ENCODE results near the gene AXL.
A peak's percentile ranks its signal among the peaks of the same experiment; 100 is the strongest.

The AXL gene

DNA sequence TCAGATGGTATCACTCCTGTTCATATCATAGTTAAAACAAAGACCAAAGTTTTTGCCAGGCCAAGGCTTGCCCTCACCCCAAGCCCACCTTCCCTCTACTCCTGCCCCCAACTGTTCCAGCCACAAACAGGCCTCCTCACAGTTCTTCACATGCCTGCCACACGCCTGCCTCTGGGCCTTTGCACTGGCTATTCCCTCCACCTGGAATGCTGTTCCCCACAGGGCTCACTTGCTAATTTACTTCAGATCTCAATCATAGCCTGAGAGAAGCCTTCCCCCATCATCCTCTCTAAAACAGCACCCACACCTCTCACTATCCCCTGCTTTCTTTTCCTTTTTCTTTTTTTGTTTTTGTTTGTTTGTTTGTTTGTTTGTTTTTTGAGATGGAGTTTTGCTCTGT, 4.9 kb upstream of the AXL start:
- TF ChIP-seq TAF1 (IDR thresholded peaks at IDR 0.05; ENCODE audit: borderline replicate concordance, low read depth, low read length) = no peak
- TF ChIP-seq POLR2AphosphoS5 (IDR thresholded peaks at IDR 0.05; ENCODE audit: low read depth, low read length) = no peak
- TF ChIP-seq POLR2A (IDR thresholded peaks at IDR 0.05; ENCODE audit: low read depth, low read length) = no peak
- FAIRE-seq (no peak), DNase-seq (ENCODE audit: insufficient read length) (no peak)

DNA sequence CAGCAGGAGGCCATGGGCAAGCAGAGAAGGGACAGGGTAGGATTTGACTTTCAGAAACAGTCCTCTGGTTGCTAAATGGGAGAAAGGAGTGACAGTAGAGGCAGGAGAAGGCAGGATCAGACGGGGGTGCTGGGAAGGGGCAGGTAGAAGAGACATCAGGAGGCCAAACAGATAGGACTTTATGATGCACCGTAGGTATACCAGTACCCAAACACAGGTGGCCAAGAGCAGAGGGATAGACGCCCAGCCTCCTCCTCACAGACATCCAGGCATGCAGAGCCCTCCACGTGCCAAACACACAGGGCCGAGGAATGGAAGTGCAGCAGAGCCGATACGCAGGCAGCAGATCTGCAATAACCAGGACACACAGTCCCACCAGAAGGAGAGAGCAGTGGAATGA, 1.3 kb upstream of the AXL start:
- TF ChIP-seq POLR2A (IDR thresholded peaks at IDR 0.05; ENCODE audit: low read depth, low read length) (no peak), TAF1 (IDR thresholded peaks at IDR 0.05; ENCODE audit: borderline replicate concordance, low read depth, low read length) (no peak), POLR2AphosphoS5 (IDR thresholded peaks at IDR 0.05; ENCODE audit: low read depth, low read length) (no peak)
- FAIRE-seq (peak; percentile 24), DNase-seq (ENCODE audit: insufficient read length) (no peak)

DNA sequence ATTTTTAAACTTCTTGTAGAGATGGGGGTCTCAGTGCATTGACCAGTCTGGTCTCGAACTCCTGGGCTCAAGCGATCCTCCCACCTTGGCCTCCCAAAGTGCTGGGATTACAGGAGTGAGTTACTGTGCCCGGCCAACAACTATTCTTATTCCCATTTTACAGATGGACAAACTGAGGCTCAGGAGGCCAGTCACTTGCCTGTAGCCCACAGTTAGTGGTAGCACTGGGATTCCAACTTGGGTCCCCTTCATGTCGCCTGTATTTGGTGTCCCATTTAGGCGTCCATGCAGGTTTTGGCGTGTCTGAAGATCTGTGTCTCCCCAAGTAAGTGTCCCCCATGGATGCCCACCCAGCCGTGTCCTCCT, 791 bp upstream of the AXL start:
- TF ChIP-seq POLR2AphosphoS5 (IDR thresholded peaks at IDR 0.05; ENCODE audit: low read depth, low read length) (no peak), POLR2A (IDR thresholded peaks at IDR 0.05; ENCODE audit: low read depth, low read length) (no peak), TAF1 (IDR thresholded peaks at IDR 0.05; ENCODE audit: borderline replicate concordance, low read depth, low read length) (no peak)
- FAIRE-seq = no peak
- no peak for DNase-seq (ENCODE audit: insufficient read length)

DNA sequence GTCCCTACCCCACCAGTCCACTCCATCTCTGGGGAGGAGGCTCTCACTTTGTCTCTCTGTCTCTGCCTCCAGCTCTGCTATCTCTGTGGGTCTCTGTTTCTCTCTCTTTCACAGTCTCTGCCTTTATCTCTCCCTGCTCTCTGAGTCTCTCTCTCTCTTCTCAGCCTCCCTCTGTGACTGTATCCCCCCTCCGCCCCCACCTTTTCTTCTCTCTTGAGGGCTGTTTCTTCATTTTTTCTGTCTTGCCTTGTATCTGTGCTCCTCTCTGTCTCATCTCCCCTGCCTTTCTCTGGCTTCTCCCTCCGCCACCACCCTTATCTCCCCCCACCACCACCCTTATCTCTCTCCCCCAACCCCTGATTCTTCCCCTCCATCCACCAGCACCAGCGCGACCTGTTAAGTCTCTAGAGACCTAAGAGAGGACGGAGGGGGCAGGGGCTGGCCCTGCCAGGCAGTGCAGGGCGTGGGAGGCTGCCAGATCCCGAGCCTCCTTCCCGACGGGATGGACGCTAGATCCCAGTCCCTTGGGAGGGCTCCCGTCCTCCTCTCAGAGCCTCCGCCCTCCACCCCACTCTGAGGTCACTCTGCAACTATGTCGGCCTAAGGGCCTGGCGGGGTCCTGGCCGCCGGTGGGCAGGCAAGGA, 1.0 kb downstream of the AXL start:
- FAIRE-seq = no peak
- DNase-seq (ENCODE audit: insufficient read length) = no peak
- TF ChIP-seq TAF1 (IDR thresholded peaks at IDR 0.05; ENCODE audit: borderline replicate concordance, low read depth, low read length) (no peak), POLR2A (IDR thresholded peaks at IDR 0.05; ENCODE audit: low read depth, low read length) (no peak), POLR2AphosphoS5 (IDR thresholded peaks at IDR 0.05; ENCODE audit: low read depth, low read length) (no peak)

DNA sequence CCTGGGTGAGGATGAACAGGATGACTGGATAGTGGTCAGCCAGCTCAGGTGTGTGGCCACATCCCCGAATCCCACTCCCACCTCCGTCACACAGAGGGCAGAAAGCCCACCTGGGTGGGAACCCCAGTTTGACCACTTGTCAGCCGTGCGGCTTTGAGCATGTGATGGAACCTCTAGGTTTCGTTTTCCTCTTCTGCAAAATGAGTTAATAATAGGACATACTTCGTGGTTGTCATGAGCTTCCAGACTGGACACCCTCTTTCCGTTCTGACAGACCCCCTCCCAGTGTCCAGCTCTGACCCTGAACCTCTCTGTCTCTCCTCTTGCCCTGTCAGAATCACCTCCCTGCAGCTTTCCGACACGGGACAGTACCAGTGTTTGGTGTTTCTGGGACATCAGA, 1.8 kb downstream of the AXL start:
- TF ChIP-seq POLR2AphosphoS5 (IDR thresholded peaks at IDR 0.05; ENCODE audit: low read depth, low read length) = no peak
- TF ChIP-seq POLR2A (IDR thresholded peaks at IDR 0.05; ENCODE audit: low read depth, low read length) = no peak
- TF ChIP-seq TAF1 (IDR thresholded peaks at IDR 0.05; ENCODE audit: borderline replicate concordance, low read depth, low read length) = no peak
- FAIRE-seq (no peak), DNase-seq (ENCODE audit: insufficient read length) (no peak)

DNA sequence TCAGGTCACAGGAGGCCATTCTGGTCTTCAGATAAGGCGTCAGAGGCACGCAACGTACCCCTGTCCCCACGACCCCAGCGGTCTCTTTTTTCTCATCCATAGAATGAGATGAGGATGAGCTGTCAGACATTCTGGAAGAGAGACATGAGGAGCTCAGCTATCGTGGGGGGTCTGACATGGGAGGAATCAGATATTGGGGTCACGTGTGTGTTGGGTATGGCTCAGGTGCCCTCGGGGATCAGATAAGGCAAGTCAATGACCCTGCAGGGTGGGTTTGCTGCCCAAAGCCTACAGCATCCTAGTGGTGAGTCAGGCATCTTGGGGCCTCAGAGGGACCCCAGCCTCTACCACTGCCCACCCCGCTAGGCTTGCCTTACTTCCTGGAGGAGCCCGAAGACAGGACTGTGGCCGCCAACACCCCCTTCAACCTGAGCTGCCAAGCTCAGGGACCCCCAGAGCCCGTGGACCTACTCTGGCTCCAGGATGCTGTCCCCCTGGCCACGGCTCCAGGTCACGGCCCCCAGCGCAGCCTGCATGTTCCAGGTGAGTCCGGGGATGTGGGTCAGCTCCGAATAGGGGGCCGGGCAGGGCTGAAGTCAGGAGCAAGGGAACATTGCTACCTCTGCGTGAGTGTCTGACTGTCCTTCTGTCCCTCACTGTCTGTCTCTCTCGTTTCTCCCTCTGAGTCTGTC, 2.6 kb downstream of the AXL start:
- DNase-seq (ENCODE audit: insufficient read length) = no peak
- no peak for TF ChIP-seq POLR2AphosphoS5 (IDR thresholded peaks at IDR 0.05; ENCODE audit: low read depth, low read length)
- TF ChIP-seq TAF1 (IDR thresholded peaks at IDR 0.05; ENCODE audit: borderline replicate concordance, low read depth, low read length) = no peak

DNA sequence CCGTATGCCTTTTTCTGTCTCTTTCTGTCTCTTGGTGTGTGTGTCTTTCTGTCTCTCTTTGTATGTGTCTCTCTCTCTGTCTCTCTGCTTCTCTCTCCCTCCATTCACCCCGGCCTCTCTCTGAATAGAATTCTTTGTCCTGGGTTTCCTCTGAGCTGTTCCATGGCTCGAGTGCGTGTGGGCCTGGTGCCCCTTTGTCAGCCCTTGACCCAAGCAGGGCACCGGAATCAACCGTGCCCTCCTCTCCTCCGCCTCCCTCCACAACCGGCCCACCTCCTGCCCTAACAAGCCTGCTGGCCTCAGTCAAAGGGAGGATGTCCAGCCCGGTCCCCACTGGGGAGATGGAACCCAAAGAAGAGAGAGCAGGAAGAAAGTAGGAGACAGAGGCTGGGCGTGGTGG, 3.2 kb downstream of the AXL start:
- FAIRE-seq (no peak), DNase-seq (ENCODE audit: insufficient read length) (no peak)
- no peak for TF ChIP-seq POLR2AphosphoS5 (IDR thresholded peaks at IDR 0.05; ENCODE audit: low read depth, low read length)

More for the DNA sequence above, 2.6 kb downstream of the AXL start:
- FAIRE-seq = no peak

DNA sequence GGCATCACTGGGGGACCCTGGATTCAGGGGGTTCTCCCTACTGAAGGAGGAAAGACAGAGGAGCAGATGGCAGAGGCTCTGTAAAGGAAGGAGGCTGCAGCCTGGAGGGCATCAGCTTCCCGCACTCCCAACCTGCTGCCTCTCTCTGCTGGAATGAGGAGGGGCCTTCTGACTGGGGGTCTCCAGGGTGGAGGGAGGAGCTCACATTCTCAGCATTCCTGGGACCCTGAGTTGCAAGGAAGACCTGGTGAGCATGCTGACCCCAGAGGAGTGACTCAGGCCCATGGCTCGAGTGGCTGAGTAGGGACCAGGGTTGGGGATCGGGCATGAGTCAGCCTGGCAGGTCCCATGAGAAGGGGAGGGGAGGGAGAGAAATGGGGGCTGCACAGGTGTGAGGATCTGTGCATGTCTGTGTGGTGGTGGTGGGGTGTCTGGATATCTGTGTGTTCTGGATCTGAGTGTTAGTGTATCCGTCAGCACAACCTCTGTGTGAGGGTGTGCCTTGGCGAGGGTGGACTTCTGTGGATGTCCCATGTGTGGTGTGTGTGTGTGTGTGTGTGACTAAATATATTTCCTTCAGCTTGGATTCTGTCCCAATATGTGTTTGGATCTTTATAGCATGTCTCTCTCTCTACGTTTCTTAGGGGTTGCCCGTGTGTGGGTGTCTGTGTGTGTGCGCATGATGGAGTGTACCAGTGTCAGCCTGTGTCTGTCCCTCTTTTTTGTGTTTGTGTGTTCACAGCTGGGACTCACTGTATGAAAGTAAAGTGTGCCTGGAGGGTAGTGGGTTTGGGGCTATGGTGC, 4.6 kb downstream of the AXL start:
- no peak for FAIRE-seq
- no peak for DNase-seq (ENCODE audit: insufficient read length)
- no peak for TF ChIP-seq POLR2A (IDR thresholded peaks at IDR 0.05; ENCODE audit: low read depth, low read length)
- no peak for TF ChIP-seq TAF1 (IDR thresholded peaks at IDR 0.05; ENCODE audit: borderline replicate concordance, low read depth, low read length)
- no peak for TF ChIP-seq POLR2AphosphoS5 (IDR thresholded peaks at IDR 0.05; ENCODE audit: low read depth, low read length)

DNA sequence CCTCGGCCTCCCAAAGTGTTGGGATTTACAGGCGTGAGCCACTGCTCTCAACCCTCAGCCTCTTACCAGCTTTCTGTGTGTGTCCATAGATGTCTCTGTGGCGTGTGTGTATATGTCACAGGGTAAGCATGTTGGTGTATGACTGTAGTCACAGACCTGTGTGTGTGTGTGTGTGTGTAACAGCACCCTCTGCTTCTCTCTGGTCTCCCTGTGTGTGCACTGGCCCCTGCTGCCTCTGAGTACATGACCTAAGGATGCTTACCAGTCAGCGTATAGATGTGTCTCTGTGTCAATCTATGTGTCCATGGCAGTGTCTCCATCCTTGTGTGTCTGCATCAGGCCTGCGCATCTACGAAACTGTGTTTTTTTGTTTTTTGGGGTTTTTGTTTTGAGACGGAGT, 5.6 kb downstream of the AXL start:
- no peak for TF ChIP-seq TAF1 (IDR thresholded peaks at IDR 0.05; ENCODE audit: borderline replicate concordance, low read depth, low read length)
- no peak for TF ChIP-seq POLR2AphosphoS5 (IDR thresholded peaks at IDR 0.05; ENCODE audit: low read depth, low read length)
- no peak for TF ChIP-seq POLR2A (IDR thresholded peaks at IDR 0.05; ENCODE audit: low read depth, low read length)
- FAIRE-seq (no peak), DNase-seq (ENCODE audit: insufficient read length) (no peak)

DNA sequence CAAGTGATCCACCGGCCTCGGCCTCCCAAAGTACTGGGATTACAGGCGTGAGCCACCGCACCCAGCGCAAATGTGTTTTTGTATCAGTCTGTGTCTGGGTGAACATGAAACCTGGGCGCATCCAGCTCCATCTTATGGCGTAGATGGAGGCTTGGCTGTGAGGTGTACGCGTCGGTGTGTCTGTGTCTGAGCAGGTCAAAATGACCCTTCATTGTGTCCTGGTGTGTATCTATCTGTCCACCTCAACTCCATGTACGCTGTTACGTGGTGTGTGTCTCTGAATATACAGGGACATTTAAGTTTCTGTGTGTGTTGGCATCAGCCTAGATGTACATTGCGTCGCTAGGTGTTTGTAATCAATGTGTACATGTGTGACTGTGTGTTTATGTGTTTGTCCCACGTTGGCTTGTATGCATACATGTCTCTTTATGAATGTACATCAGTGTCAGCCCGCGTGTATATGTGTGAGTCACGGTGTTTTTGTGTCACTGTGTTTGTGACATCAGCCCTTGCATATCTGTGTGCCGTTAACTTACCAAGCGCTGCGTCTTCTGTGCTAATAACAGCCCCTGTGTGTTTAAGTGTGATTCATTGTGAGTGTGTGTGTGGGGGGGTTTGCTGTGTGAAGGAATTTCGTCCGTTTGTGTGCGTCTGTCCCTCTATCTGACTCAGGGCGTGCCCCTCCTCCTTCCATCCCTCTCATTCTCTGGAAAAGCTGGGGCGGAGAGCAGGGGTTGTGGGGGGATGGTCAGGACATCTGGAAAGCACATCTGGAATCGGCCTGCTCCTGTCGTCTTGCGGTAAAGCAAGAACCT, 6.4 kb downstream of the AXL start:
- no peak for TF ChIP-seq POLR2AphosphoS5 (IDR thresholded peaks at IDR 0.05; ENCODE audit: low read depth, low read length)
- no peak for TF ChIP-seq POLR2A (IDR thresholded peaks at IDR 0.05; ENCODE audit: low read depth, low read length)
- no peak for TF ChIP-seq TAF1 (IDR thresholded peaks at IDR 0.05; ENCODE audit: borderline replicate concordance, low read depth, low read length)
- FAIRE-seq (no peak), DNase-seq (ENCODE audit: insufficient read length) (no peak)

All from GM12892 (cell line).